K562 (cell line): ENCODE results near the gene SLC43A2. TPM values are rescaled to one million over a fixed set of nuclear protein-coding genes. Genes with fewer than 3 reads are reported as not detected.

Experiments
- HMGXB4 ChIP-seq: sonication (generic); formaldehyde crosslinking; IDR thresholded peaks from 2 replicates; pipeline ENCODE4 v1.8.1; 2023; ENCODE audit warnings: mild to moderate bottlenecking, missing genetic modification reagents
- ILK ChIP-seq: fragments of 450-650 bp; IDR thresholded peaks from 2 replicates; pipeline ENCODE4 v1.6.1; 2016; ENCODE audit warnings: missing genetic modification characterization, low read depth, mild to moderate bottlenecking, missing compliant biosample characterization, moderate library complexity, borderline replicate concordance
- KAT2B ChIP-seq: IDR thresholded peaks from one replicate; pipeline ENCODE4 v1.6.1; 2012; ENCODE audit warnings: low read depth, mild to moderate bottlenecking, control low read depth, inconsistent platforms, low read length, moderate library complexity
- KLF1 ChIP-seq: fragments of 450-650 bp; IDR thresholded peaks from 2 replicates; pipeline ENCODE4 v1.6.1; 2016; ENCODE audit warnings: missing genetic modification characterization, missing compliant biosample characterization
- KLF10 ChIP-seq: fragments of 250-450 bp; sonication (Bioruptor Pico); IDR thresholded peaks from 2 replicates; pipeline ENCODE4 v1.6.1; 2021; ENCODE audit warnings: matching md5 sums
- KLF16 ChIP-seq: IDR thresholded peaks from 2 replicates; pipeline ENCODE4 v1.6.1; 2016; ENCODE audit warnings: antibody characterized with exemption
- MYBL2 ChIP-seq, 2 experiments: fragments of 450-650 bp in 1 of 2; sonication (generic) in 1 of 2; formaldehyde crosslinking in 1 of 2; IDR thresholded peaks; 2 replicates each; pipeline versions ENCODE4 v1.6.1 to v1.8.1; 2017 to 2022; ENCODE audit warnings: borderline replicate concordance in 1 of 2, inconsistent platforms in 1 of 2, low read depth in 1 of 2, mild to moderate bottlenecking in 1 of 2, missing genetic modification reagents in 1 of 2, moderate library complexity in 1 of 2
- NFYB ChIP-seq: IDR thresholded peaks from 2 replicates; pipeline ENCODE4 v1.6.1; 2011; ENCODE audit warnings: mild to moderate bottlenecking, moderate library complexity; ENCODE audit not compliant: insufficient read length; ENCODE audit errors: extremely low read depth
- NRF1 ChIP-seq, 2 experiments: fragments of 450-650 bp; IDR thresholded peaks in 1 of 2; conservative IDR thresholded peaks in 1 of 2; 2 replicates each; pipeline ENCODE4 v1.6.1; 2014; ENCODE audit warnings: mild to moderate bottlenecking in 2 of 2
- PATZ1 ChIP-seq: fragments of 250-450 bp; sonication (Bioruptor Pico); IDR thresholded peaks from 2 replicates; pipeline ENCODE4 v1.5.0; 2020; ENCODE audit warnings: mild to moderate bottlenecking, borderline replicate concordance
- PCBP1 ChIP-seq: fragments of 200-400 bp; formaldehyde crosslinking; IDR thresholded peaks from 2 replicates; pipeline ENCODE4 v1.6.1; 2018; ENCODE audit warnings: mild to moderate bottlenecking, low read depth, low read length; ENCODE audit not compliant: poor library complexity, severe bottlenecking
- PHTF2 ChIP-seq: fragments of 250-450 bp; sonication (Bioruptor Pico); IDR thresholded peaks from 2 replicates; pipeline ENCODE4 v1.5.0; 2021; ENCODE audit warnings: mild to moderate bottlenecking
- POLR2H ChIP-seq: IDR thresholded peaks from 2 replicates; pipeline ENCODE4 v1.6.1; 2016; ENCODE audit warnings: missing genetic modification characterization, low read depth, mild to moderate bottlenecking, control low read depth, missing compliant biosample characterization, moderate library complexity
- PTTG1 ChIP-seq: fragments of 450-650 bp; IDR thresholded peaks from 2 replicates; pipeline ENCODE4 v1.6.1; 2016; ENCODE audit warnings: low read depth, mild to moderate bottlenecking, missing genetic modification characterization, missing compliant biosample characterization
- RCOR1 ChIP-seq, 2 experiments: IDR thresholded peaks; 2 replicates each; pipeline ENCODE4 v1.6.1; 2012; ENCODE audit warnings: low read depth in 2 of 2, low read length in 2 of 2, borderline replicate concordance in 1 of 2, improper control_type of control experiment in 1 of 2
- RNF2 ChIP-seq: sonication (generic); IDR thresholded peaks from 2 replicates; pipeline ENCODE4 v1.6.1; 2016
- RUNX1 ChIP-seq: sonication (generic); IDR thresholded peaks from 2 replicates; pipeline ENCODE4 v1.6.1; 2016; ENCODE audit warnings: antibody characterized with exemption, low read depth
- SMARCA4 ChIP-seq: fragments of 450-650 bp; IDR thresholded peaks from 2 replicates; pipeline ENCODE4 v1.6.1; 2016
- SREBF2 ChIP-seq: sonication (generic); formaldehyde crosslinking; IDR thresholded peaks from 2 replicates; pipeline ENCODE4 v1.4.0; 2020; ENCODE audit warnings: mild to moderate bottlenecking, missing genetic modification reagents
- ZC3H11A ChIP-seq: IDR thresholded peaks from 2 replicates; pipeline ENCODE4 v1.6.1; 2012; ENCODE audit warnings: low read depth, low read length, improper control_type of control experiment
- ZFP91 ChIP-seq: sonication (generic); formaldehyde crosslinking; IDR thresholded peaks from 2 replicates; pipeline ENCODE4 v1.8.0; 2022; ENCODE audit warnings: mild to moderate bottlenecking, missing genetic modification reagents
- ZKSCAN3 ChIP-seq: fragments of 250-450 bp; sonication (Bioruptor Pico); IDR thresholded peaks from 2 replicates; pipeline ENCODE4 v1.4.0; 2020
- ZNF696 ChIP-seq: fragments of 250-450 bp; sonication (Bioruptor Pico); conservative IDR thresholded peaks from 2 replicates; pipeline ENCODE4 v1.4.0; 2020; ENCODE audit warnings: mild to moderate bottlenecking, moderate library complexity
- ZNF764 ChIP-seq: fragments of 250-450 bp; sonication (Bioruptor Pico); IDR thresholded peaks from 2 replicates; pipeline ENCODE4 v1.4.0; 2020; ENCODE audit warnings: low read depth, mild to moderate bottlenecking, moderate library complexity
- polyA plus RNA-seq, 8 experiments: library from polyadenylated mRNA; depleted of rRNA in 4 of 8; stranded (reverse) in 5 of 8; unstranded in 3 of 8; fragments of >200 nt; fragmentation: Nextera tagmentation in 2 of 8; fragmentation: Illumina TruSeq in 1 of 8; extraction: Ambion mirVana in 2 of 8; extraction: Trizol in 1 of 8; gene quantifications; 2 replicates each; pipeline versions ENCODE4 v1.2.1 to v1.2.3, GENCODE V29; 2011 to 2014; ENCODE audit warnings: inconsistent platforms in 1 of 8, missing spikeins in 1 of 8
- total RNA-seq, 7 experiments: library from RNA; depleted of rRNA in 6 of 7; stranded (reverse); fragments of >200 nt in 6 of 7; fragmentation: Illumina TruSeq in 2 of 7; extraction: Trizol in 2 of 7; gene quantifications; 2 replicates each; pipeline versions ENCODE4 v1.2.1 to v1.2.3, GENCODE V29; 2011 to 2021; ENCODE audit warnings: low replicate concordance in 1 of 7

The SLC43A2 gene
- total and polyA plus RNA-seq, 9 of the 15 experiments (the other 6 are each of a cell fraction or from before 2014, with no cell fraction given): 0.03 to 10.2 (median 3.6) TPM

DNA sequence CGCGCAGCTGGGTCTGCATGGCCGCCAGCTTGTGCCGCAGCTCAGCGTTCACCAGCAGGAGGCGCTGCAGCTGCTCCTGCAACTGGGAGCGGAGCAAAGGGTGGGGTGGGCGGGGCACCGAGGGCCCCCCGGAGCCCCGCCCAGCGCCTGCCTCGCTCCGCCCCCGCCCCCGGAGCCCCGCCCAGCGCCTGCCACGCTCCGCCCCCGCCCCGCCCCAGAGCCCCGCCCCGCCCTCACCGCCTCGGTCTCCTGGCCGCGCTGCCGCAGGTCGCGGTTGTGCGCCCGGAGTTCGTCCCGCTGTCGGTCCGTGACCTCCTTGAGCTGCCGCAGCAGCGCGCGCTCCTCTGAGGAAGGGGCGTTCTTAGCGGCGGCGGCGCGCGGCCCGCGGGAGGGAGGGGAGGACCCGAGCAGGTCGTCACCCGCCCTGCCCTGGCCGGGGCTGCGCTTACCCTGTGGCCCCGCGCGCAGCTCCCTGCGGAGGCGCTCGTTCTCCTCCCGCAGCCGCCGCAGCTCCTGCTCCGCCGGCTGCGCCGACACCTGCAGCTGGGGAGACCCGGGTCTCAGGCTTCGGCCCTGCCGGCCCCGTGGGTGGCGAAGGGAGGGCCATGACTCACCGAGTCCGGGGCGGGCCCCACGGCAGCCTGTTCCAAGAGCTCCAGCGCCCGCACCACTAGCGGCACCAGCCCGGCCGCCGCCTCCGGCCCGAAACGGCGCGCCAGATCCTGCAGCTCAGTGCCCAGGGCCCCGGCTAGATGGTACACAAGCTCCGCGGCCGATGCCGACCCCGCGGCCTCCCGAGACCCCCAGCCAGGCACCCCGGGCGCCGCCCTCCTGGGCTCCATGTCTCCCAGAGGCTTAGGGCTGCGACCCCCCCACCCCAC is 20.6 kb upstream of the SLC43A2 start (continued):
- TF ChIP-seq PHTF2 (CRISPR knock-in tag) (no peak), ZNF764 (no peak), MYBL2 (IDR thresholded peaks at IDR 0.05; ENCODE audit: low read depth) (no peak), MYBL2 (CRISPR knock-in tag; IDR thresholded peaks at IDR 0.05; ENCODE audit: borderline replicate concordance) (no peak), KLF1 (peak; percentile 54; the same call in 1 of the 2 replicates), SREBF2 (CRISPR knock-in tag) (no peak), ZKSCAN3 (CRISPR knock-in tag) (no peak), RCOR1 (IDR thresholded peaks at IDR 0.05; ENCODE audit: borderline replicate concordance in 1 of 2, low read depth in 2 of 2, low read length in 2 of 2) (no peak), RUNX1 (no peak), ZC3H11A (no peak), PTTG1 (no peak), NFYB (no peak), POLR2H (peak; percentile 73), RNF2 (no peak), PCBP1 (peak; percentile 46), HMGXB4 (no peak), KLF10 (CRISPR knock-in tag) (no peak), ILK (no peak), SMARCA4 (no peak), PATZ1 (CRISPR knock-in tag) (no peak), ZFP91 (CRISPR knock-in tag) (no peak), KLF16 (peak; percentile 37; the same call in 1 of the 2 replicates), KAT2B (peak; percentile 27), ZNF696 (CRISPR knock-in tag) (no peak), NRF1 (conservative IDR thresholded peaks at IDR 0.05 in 1 of 2, IDR thresholded peaks at IDR 0.05 in 1 of 2) (peak; percentile 75 to 78)
